GM23338 (cell line): ENCODE measurements around the gene ZNF66. TPM values are rescaled to one million over a fixed set of nuclear protein-coding genes. Genes with fewer than 3 reads are reported as not detected.

ENCODE experiments used
- CTCF ChIP-seq, 2 experiments: fragments of 200-600 bp in 1 of 2; sonication (generic) in 1 of 2; conservative IDR thresholded peaks; 2 replicates each; pipeline versions ENCODE4 v1.5.1 to v1.6.1; 2016 to 2017; ENCODE audit warnings: antibody characterized with exemption in 2 of 2, low read depth in 2 of 2, mild to moderate bottlenecking in 2 of 2, moderate library complexity in 1 of 2
- ETS1 ChIP-seq: IDR thresholded peaks from 2 replicates; pipeline ENCODE4 v1.6.1; 2016; ENCODE audit warnings: antibody characterized with exemption
- polyA plus RNA-seq: library from polyadenylated mRNA; unstranded; fragments of >200 nt; fragmentation: Nextera tagmentation; extraction: Ambion mirVana; gene quantifications from 2 replicates; pipeline ENCODE4 v1.2.1, GENCODE V29; 2016
- total RNA-seq: library from RNA; depleted of rRNA; stranded (reverse); fragments of >200 nt; shearing (Covaris generic); gene quantifications from 2 replicates; pipeline ENCODE4 v1.2.3, GENCODE V29; 2014; rRNA removed

ZNF66 gene
- total and polyA plus RNA-seq, 2 experiments from 2014 or later = 18.5 to 67.3 TPM

- TF ChIP-seq ETS1 = no peak
- TF ChIP-seq CTCF (conservative IDR thresholded peaks at IDR 0.05; ENCODE audit: low read depth in 2 of 2) = no peak
Measured at GRCh38 chr19:20840371-20840770, 64.3 kb downstream of the ZNF66 start (continued).

Other genes with a start within 250 kb of the ZNF66 start
- gene ZNF737, start 210.5 kb upstream of the ZNF66 start, total RNA-seq = 22.5 and 25.7 TPM in 2 replicates
- 5.7 and 6.9 TPM in 2 replicates for gene ZNF737, start 210.5 kb upstream of the ZNF66 start, polyA plus RNA-seq
- gene ZNF626, start 114.7 kb upstream of the ZNF66 start, total RNA-seq = 36.0 and 45.7 TPM in 2 replicates
- gene ZNF626, start 114.7 kb upstream of the ZNF66 start, polyA plus RNA-seq = 18.5 and 21.8 TPM in 2 replicates
- 28.8 and 42.6 TPM in 2 replicates for gene ZNF85, start 146.9 kb downstream of the ZNF66 start, total RNA-seq
- 16.8 and 18.3 TPM in 2 replicates for gene ZNF85, start 146.9 kb downstream of the ZNF66 start, polyA plus RNA-seq
- gene ZNF430, start 244.4 kb downstream of the ZNF66 start, total RNA-seq = 14.3 and 20.0 TPM in 2 replicates
- 9.6 and 13.1 TPM in 2 replicates for gene ZNF430, start 244.4 kb downstream of the ZNF66 start, polyA plus RNA-seq